Measurements from ENCODE around the gene PGBD5.

PGBD5 gene

DNA sequence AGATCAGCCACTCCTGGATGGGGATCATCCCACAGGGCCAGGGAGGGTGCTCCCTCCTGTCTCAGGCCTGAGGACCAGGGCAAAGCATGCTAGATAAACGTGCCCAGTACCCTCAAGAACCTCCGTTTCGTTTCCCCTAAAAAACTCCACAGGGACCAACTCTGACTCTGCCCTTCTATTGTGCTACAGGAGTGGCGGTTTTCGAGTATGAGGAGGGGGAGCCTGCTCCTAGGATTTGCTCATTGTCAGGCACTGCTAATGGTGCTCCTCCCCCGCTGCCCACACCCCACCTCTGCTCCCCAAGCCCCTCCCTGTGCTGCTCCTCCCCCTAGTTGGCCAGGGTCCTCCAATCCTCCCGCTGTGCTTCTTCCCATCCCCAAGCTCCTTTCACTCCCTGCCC is 32.0 kb downstream of the PGBD5 start:
- no peak for DNase-seq

GRCh38 chr1:230393722-230394121 is 32.4 kb downstream of the PGBD5 start:
- no peak for DNase-seq

DNA sequence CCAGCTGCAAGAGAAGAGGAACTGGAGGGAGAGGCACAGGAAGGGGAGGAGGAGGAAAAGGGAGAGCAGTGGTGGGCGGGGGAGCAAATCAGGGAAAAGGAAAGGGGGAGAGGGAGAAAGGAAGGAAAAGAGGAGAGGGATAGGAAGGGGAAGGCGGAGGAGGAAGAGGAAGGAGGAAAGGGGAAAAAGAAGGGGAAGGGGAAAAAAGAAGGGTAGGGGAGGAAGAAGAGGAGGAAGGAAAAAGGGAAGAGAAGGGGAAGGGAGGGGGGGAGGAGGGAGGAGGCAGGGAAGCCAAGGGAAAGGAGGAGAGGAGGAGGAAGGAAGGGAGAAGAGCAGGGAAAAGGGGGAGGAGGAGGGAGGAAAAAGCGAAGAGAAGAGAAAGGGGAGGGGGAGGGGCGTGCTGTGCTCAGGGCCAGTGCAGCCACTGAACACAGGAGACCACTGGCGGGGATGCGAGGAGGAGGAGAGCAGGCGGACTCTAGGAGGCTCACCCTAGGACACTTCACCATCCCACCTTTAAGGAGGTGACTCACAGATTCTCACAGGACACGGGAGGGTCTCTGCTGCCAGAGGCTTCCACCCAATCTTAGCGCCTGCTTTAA is 33.1 kb downstream of the PGBD5 start:
- no peak for DNase-seq

DNA sequence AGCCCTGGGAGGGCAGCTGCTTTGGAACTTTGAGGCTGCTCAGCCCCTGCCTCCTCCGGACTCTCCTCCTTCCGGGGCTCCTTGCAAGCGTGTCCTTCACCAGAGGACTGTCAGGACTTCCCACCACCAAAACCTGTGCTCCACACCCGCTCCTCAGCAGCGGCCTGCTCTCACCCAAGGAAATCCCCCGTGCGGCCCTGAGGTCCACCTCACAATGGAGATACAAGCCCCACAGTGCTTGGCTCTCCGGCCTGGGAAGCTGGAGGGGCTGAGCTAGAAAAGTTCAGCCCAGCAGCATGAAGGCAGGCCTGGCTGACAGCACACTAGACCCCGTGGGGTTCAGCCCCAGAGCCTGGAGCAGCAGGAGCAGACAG is 33.6 kb downstream of the PGBD5 start:
- no peak for DNase-seq

- DNase-seq = no peak
Observed at GRCh38 chr1:230391776-230392535, 34.2 kb downstream of the PGBD5 start.

DNA sequence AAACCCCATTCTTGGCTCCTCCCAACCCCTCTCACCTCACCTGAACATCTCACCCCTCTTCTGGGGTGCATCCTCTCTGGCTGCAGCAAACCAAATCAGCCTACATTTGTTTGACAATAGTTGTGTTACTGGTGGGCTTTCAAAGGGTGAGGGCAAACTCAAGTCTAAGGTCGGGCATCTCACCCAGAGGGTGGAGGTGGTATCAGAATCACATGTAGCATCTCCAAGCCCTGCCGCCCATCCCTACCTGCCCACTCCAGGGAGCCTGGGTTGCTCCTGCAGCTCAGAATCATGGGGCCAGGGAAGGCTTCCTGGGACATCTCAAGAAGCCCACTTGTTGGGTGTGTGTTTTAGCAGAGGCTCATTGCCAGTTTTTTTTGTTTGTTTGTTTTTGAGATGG is 35.8 kb downstream of the PGBD5 start:
- DNase-seq = no peak

DNA sequence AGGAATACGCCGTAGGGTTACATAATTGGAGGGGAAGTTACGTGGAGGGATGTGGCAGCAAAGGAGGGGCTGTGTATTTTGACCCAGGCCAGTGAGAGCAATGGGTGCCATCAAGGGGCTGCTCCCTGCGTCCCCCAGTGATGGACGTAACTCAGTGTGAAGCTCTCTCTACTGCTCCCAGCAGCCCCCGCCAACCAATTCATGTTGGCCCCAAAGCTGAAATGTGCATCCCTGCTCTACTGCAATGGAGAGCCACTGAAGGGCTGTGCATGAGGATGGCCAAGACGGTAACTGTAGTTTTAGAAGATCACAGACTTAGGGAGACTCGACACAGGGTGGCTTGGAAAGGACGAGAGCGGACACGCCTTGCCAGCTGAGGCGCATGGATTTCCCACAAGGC is 38.3 kb downstream of the PGBD5 start:
- DNase-seq = no peak

DNA sequence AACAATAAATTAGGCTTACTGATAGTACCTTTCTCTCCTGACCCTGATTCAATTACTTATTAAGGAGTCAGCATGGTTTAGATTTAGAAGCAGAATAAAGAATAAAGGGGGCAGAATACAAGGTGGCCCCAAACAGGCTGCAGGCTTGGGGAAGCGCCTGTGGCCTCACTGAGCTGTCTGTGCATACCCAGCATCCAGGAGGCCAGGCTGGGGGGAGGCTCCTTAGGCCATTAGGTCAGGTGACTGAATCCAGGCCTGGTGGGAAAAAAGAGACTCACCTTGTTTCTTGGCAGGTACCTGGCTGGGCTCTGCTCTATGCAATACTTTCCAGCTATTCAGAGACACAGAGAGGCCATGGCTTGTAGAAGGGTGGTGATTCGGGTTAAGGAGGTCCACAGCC is 38.8 kb downstream of the PGBD5 start:
- DNase-seq = no peak

DNA sequence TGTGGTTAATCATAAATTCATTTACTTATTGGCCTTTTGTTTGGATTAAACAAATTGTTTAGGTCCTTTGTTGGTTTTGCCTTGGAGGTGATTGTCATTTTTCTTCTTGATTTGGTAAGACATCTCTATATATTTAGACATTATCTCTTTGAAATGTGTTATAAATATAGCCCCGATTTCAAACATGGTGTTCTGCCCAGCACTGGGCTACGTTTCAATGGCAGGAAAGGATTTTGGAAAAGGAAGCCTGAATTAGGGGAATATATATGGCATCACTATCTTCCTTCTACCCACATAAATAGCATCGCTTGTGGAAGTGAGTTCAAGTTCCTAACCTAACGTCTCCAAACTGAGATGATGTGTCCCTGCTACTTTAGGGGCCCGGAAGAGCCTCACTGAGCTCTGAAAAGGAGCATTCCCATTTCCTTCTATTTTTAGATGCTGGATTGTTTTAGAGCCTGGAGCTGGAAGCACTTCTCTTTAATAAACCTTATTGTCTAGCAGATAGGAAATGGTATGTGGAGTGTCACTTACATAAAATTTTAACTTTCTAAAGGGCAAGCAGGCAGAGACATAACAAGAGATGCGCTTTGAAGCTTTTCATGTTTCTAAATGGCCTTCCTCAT is 39.4 kb downstream of the PGBD5 start:
- DNase-seq = no peak

DNA sequence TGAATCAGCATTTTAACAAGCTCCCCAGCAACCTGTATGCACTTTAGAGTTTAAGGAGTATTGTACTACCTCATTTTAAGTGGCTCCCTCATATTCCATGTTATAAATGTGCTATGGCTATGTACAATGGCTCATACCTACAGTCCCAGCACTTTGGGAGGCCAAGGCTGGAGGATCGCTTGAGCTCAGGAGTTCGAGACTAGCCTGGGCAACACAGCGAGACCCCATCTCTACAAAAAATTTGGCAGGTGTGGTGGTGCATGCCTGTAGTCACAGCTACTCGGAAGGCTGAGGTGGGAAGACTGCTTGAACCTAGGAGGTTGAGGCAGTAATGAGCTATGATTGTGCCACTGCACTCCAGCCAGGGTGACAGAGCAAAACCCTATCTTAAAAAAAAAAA is 40.2 kb downstream of the PGBD5 start:
- DNase-seq = no peak

GRCh38 chr1:230385158-230385450 is 41.0 kb downstream of the PGBD5 start:
- DNase-seq = no peak

- no peak for DNase-seq
Observed at GRCh38 chr1:230384380-230385157, 41.6 kb downstream of the PGBD5 start.

- no peak for DNase-seq
Observed at GRCh38 chr1:230383425-230383824, 42.7 kb downstream of the PGBD5 start.

DNA sequence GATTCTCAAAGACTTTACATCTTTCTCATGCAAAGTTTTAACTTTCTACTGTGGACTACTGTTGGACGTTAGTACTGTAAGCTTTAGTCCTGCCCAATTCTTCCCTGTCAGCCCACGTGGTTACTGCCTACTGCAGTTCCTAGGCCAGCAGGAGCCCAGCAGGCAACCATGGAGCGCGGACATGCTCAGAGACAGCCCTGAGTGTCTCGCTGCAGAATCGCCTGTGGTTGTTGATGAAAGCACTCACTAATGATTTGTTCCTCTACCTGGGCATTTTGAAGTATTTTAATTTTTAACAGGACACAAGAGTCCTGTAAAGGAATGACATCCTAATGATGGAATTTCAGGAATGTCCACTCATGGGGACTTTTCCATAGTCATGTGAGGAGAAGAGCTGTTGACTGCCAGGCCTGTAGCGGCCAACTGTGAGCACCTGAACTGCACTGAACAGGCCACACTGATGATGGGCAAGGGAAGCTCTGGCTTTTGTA is 44.1 kb downstream of the PGBD5 start:
- DNase-seq = no peak

GRCh38 chr1:230381585-230381984 is 44.5 kb downstream of the PGBD5 start:
- DNase-seq = no peak

DNA sequence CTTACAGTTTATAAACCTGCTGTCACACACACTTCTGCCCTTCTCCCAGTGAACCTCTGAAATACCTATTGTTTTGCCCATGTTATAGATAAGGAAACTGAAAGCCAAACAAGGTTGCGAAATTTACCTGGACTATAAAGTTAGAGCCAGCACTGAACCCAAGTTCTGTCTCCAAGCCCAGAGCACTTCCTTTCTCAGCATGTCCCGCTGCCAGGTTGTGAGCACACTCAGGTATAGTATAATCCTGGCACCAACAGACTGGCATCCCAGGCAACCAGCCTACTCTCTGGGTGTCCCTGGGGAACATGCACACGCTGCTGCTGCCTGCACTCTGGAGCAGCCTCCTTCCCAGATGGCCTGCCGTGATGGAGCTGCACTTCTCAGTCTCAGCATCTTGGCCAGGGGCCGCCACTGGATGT is 45.1 kb downstream of the PGBD5 start:
- DNase-seq = no peak

DNA sequence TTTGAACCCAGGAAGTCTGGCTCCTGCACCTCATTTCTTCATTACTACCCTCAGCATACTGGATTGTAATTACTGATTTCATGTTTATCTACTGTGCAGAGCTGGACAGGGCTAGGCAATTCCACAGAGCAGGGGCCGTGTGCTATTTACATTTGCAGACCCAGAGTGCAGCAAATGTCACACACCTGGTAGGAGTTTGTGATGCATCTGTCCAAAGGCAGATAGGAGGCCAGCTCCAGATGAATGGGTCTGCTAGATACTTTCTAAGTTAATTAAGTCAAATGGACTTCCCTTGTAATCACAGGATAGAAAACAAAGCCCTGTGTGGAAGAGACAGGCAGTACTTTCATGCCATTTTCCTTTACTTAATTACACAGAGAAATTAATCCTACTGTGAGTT is 46.2 kb downstream of the PGBD5 start:
- no peak for DNase-seq

DNA sequence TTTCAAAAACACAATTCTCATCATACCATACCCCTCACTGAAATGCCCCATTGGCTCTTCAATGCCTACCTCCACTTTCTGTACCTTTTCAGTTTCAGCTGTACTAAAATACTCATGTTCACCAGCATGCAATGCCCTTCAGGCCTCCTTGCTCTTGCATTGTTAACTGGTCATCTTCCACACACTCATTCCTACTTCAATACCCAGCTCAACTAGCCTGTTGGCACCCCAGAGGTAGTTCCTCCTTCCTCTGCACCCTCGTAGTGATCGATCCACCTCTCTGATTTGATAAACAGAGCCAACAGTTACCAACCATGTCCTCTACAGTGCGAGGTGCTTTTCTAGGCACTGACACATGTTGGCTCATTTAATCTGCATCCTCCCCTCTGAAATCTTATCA is 46.7 kb downstream of the PGBD5 start:
- DNase-seq = no peak

- DNase-seq = no peak
Observed at GRCh38 chr1:230377851-230378250, 48.3 kb downstream of the PGBD5 start.

DNA sequence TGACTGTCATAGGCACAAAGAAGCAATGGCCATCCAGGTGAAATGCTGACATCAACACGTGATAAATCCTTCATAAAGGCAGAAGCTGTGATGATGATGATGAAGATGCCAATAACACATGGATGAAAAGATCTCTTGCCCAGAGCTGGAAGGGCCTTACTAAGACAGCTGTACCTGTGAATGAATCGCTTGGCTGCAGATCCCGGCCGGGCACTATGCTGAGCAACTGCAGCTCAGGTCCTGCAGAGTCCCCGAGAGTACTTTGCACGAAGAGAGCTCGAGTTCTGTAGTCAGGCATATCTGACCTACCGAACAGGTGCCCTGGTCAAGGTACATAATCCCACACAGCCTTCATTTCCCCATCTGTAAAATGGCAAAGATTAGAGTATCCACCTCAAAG is 48.8 kb downstream of the PGBD5 start:
- no peak for DNase-seq

- DNase-seq = no peak
Observed at GRCh38 chr1:230376296-230376695, 49.8 kb downstream of the PGBD5 start.

GRCh38 chr1:230375780-230376179 is 50.4 kb downstream of the PGBD5 start:
- DNase-seq = no peak

DNA sequence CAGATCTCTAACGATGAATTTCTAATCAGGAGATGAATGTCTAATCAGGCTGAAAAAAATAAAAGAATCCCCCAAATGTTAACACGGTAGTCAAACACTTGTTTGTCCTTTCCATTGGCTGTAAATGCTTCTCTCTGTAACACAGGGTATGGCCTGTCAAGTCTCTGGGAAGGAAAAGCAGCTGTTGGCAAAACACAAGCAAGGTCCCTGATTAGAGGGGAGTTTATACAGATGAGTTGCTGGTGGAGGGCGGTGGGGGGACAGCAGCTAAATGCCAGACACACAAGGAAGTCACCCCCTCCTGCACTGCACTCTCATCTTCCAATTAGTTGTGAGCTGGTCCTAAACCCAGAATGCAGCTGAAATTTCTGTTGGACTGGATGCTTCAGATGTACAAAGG is 51.0 kb downstream of the PGBD5 start:
- no peak for DNase-seq

Measured in CD4-positive, alpha-beta T cell treated with Interleukin-21 for 1 hour (primary cell).